IPS-18a (cell line): ENCODE results near the gene MRPL39.

ENCODE experiments used
- H3K27ac ChIP-seq: one replicate; pipeline ENCODE4 v1.5.1; 2013; ENCODE audit warnings: low read length
- H3K27me3 ChIP-seq: one replicate; pipeline ENCODE4 v1.6.1; 2013; ENCODE audit warnings: mild to moderate bottlenecking, low read length; ENCODE audit not compliant: control insufficient read depth, insufficient read depth
- H3K36me3 ChIP-seq: one replicate; pipeline ENCODE4 v1.6.1; 2013; ENCODE audit warnings: low read depth, low read length; ENCODE audit not compliant: control insufficient read depth
- H3K4me1 ChIP-seq: one replicate; pipeline ENCODE4 v1.6.1; 2013; ENCODE audit warnings: low read depth, low read length; ENCODE audit not compliant: control insufficient read depth
- H3K4me3 ChIP-seq: one replicate; pipeline ENCODE4 v1.5.1; 2013; ENCODE audit warnings: low read length
- H3K9ac ChIP-seq: one replicate; pipeline ENCODE4 v1.6.1; 2013; ENCODE audit warnings: mild to moderate bottlenecking, low read length, moderate library complexity
- H3K9me3 ChIP-seq: one replicate; pipeline ENCODE4 v1.6.1; 2013; ENCODE audit warnings: low read depth, low read length; ENCODE audit not compliant: control insufficient read depth

The MRPL39 gene

DNA sequence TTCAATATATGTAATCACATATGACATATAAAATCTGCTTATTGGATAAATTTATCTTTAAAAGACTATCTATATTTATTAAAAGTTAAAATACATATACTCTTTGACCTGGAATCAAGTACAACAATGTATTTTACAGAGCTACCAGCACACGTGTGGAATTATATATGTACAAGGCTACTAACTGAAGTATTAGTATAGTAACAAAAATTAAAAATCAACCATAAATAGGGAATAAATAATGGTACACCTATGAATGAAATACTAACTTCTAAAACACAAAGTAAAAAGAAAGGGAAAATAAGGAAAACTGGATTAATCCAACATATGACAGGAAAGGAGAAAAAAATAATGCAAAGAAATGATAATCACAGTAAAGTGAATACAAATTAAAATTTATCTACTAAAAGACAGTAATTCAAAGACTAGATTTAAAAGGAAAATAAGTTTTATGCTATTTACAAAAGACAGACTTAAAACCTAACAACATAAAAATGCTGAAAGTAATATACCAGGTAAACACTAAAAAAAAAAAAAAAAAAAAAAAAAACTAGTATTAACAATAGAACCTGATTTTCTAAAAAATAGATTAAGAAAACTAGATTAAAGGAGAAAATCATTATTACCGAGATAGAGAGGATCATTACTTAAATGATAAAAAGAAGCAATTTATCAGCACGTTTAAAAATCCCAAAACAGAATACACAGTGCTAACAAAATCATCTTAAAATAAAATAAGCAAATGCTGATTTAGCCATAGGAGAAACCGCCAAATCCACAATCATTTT is 27.9 kb downstream of the MRPL39 start:
- Histone ChIP-seq H3K9me3 (no peaks in the 10 kb centered on the region), H3K4me1 (no peaks in the 10 kb centered on the region), H3K27me3 (no peaks in the 10 kb centered on the region), H3K9ac (no peak overlapping the region), H3K36me3 (no peaks in the 10 kb centered on the region), H3K4me3 (no peak overlapping the region), H3K27ac (no peak overlapping the region)

DNA sequence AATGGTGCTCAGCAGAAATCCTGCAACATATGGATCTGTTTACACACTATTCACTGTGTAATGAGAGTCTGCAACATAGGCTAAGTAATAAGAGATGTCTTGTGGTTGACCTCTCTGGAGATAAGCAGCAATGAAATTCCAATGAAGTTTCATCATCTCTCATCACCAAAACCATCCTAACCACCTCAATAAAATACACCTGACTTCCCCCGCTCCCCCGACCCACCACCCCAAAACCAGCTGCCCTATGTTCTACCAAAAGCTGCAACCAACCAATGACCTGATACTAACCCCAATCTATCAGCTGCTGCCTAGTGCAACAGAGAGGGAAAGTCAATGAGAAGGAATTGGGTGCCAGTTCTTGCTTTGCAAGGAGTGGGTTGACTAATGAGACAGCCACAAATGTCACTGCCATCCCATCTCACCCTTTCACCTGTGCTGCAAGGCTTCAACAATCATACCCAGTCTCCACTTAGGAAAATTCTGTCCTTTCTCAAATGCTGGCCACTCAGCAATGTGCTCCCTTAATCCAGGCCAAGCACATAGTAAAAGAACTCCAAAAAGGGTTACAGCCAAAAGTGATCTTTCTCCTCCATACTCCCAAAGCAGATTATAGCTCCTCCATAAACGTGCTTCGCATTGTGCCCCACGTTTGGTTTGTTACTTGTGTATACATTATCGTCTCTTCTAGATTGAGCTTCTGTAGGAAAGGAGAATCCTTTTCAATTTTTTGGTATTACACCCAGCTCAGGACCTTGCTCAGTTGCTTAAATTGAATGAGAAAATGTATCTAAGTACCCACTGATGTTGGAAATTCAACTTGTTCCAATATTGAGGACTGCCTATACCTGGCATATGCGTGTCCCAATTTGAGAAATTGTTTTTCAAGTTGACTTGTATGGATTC is 29.0 kb downstream of the MRPL39 start:
- H3K9me3 ChIP-seq: no peaks in the 10 kb centered on the region
- no peak overlapping the region for H3K4me3 ChIP-seq
- H3K36me3 ChIP-seq: no peaks in the 10 kb centered on the region
- no peaks in the 10 kb centered on the region for H3K27me3 ChIP-seq
- H3K9ac ChIP-seq: no peak overlapping the region
- H3K4me1 ChIP-seq: no peaks in the 10 kb centered on the region
- no peak overlapping the region for H3K27ac ChIP-seq

DNA sequence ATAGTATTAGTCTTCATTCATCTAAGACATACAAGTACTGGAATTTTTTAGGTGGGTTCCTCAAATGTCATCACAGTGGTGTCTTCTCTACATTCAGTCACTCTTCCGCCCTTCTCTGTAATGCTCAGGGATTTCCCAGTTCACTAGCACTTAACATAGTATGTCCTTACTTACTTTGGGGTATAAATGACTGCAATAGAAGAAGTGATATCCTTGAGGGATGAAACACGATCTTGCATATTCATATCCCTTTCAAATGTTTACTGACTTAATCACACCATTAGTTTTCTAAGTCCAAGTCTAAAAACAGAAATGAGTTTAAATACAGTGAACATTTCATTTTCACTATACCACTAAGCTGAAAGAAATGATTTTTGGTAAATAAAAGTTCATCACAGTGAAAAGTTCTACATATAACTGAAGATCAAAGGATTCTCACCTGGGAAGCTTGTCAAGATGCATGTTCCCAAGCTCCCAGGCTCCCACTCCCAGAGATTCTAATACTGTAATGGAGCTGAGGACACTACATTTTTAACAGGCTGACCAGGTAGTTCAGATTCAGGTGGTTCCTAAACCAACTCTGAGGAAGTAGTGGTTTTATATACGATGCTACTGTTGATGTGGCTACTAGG is 29.7 kb downstream of the MRPL39 start:
- H3K4me3 ChIP-seq: no peak overlapping the region
- no peaks in the 10 kb centered on the region for H3K36me3 ChIP-seq
- no peaks in the 10 kb centered on the region for H3K9me3 ChIP-seq
- no peak overlapping the region for H3K27ac ChIP-seq
- H3K27me3 ChIP-seq: no peaks in the 10 kb centered on the region
- H3K4me1 ChIP-seq: no peaks in the 10 kb centered on the region
- no peak overlapping the region for H3K9ac ChIP-seq

GRCh38 chr21:25573409-25574206 is 33.7 kb downstream of the MRPL39 start:
- Histone ChIP-seq H3K27ac (no peak overlapping the region), H3K27me3 (no peaks in the 10 kb centered on the region), H3K9me3 (no peaks in the 10 kb centered on the region), H3K4me3 (no peak overlapping the region), H3K36me3 (no peaks in the 10 kb centered on the region), H3K4me1 (no peaks in the 10 kb centered on the region), H3K9ac (no peak overlapping the region)

DNA sequence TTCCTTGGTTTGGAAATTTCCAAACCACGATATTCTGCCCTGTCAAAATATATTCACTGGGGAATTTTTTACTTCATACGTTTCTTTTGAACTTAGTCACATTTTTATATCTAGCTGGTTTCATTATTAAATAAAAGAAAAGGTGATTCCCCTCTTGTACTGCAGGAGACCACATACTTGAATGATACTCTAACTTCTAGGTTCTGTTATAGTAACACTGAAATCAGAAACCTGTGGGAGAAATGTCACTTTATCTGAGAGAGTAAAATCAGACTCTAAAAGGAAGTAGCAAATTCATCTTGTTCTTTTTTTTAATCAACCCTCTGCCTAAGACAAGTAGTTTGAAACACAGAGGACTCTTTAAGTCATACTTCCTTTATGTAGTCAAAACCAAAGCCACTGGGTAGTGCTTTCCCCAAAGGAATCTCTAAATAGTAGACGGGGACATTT is 34.4 kb downstream of the MRPL39 start:
- no peak overlapping the region for H3K27ac ChIP-seq
- no peak overlapping the region for H3K9ac ChIP-seq
- H3K4me1 ChIP-seq: peaks cover 5% of the 10 kb centered on the region
- H3K36me3 ChIP-seq: no peaks in the 10 kb centered on the region
- H3K9me3 ChIP-seq: no peaks in the 10 kb centered on the region
- H3K27me3 ChIP-seq: no peaks in the 10 kb centered on the region
- H3K4me3 ChIP-seq: no peak overlapping the region

GRCh38 chr21:25571726-25572121 is 35.6 kb downstream of the MRPL39 start:
- no peak overlapping the region for H3K4me3 ChIP-seq
- no peaks in the 10 kb centered on the region for H3K36me3 ChIP-seq
- no peak overlapping the region for H3K27ac ChIP-seq
- H3K9ac ChIP-seq: no peak overlapping the region
- H3K4me1 ChIP-seq: peaks cover 5% of the 10 kb centered on the region
- no peaks in the 10 kb centered on the region for H3K27me3 ChIP-seq
- no peaks in the 10 kb centered on the region for H3K9me3 ChIP-seq

DNA sequence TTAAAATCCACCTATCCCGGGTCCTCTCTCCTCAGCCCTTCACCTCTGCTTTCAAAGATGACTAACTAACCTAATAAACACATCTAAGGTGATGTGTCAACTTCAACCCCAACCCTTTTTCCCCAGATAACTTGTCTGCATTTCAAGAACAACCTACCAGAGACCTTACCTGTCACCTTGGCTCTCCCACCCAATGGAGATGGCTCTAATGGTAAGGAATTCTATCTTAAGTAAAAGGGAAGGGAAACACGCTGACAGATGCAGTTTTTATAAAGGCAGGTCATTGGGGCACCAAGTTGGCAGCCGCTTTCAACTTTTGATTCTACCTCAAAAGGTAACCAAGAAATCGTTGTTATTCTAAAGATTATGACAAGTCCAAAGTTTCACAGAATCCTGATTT is 37.6 kb downstream of the MRPL39 start:
- no peak overlapping the region for H3K27ac ChIP-seq
- H3K36me3 ChIP-seq: no peaks in the 10 kb centered on the region
- H3K4me3 ChIP-seq: no peak overlapping the region
- no peaks in the 10 kb centered on the region for H3K9me3 ChIP-seq
- H3K27me3 ChIP-seq: no peaks in the 10 kb centered on the region
- no peak overlapping the region for H3K9ac ChIP-seq
- H3K4me1 ChIP-seq: peaks cover 5% of the 10 kb centered on the region

GRCh38 chr21:25569084-25569483 is 38.2 kb downstream of the MRPL39 start:
- H3K9me3 ChIP-seq: no peaks in the 10 kb centered on the region
- no peak overlapping the region for H3K9ac ChIP-seq
- no peaks in the 10 kb centered on the region for H3K27me3 ChIP-seq
- peaks cover 5% of the 10 kb centered on the region for H3K4me1 ChIP-seq
- no peak overlapping the region for H3K27ac ChIP-seq
- no peaks in the 10 kb centered on the region for H3K36me3 ChIP-seq
- H3K4me3 ChIP-seq: no peak overlapping the region

- no peaks in the 10 kb centered on the region for H3K9me3 ChIP-seq
- no peak overlapping the region for H3K27ac ChIP-seq
- H3K9ac ChIP-seq: no peak overlapping the region
- H3K4me3 ChIP-seq: no peak overlapping the region
- H3K4me1 ChIP-seq: peaks cover 5% of the 10 kb centered on the region
- no peaks in the 10 kb centered on the region for H3K36me3 ChIP-seq
- peaks cover 7% of the 10 kb centered on the region for H3K27me3 ChIP-seq
These were observed 39.0 kb downstream of the MRPL39 start for GRCh38 chr21:25568246-25568645.

GRCh38 chr21:25567472-25567871 is 39.8 kb downstream of the MRPL39 start:
- no peaks in the 10 kb centered on the region for H3K9me3 ChIP-seq
- peaks cover 5% of the 10 kb centered on the region for H3K4me1 ChIP-seq
- peaks cover 15% of the 10 kb centered on the region for H3K27me3 ChIP-seq
- H3K9ac ChIP-seq: no peak overlapping the region
- no peak overlapping the region for H3K27ac ChIP-seq
- H3K4me3 ChIP-seq: no peak overlapping the region
- H3K36me3 ChIP-seq: no peaks in the 10 kb centered on the region

DNA sequence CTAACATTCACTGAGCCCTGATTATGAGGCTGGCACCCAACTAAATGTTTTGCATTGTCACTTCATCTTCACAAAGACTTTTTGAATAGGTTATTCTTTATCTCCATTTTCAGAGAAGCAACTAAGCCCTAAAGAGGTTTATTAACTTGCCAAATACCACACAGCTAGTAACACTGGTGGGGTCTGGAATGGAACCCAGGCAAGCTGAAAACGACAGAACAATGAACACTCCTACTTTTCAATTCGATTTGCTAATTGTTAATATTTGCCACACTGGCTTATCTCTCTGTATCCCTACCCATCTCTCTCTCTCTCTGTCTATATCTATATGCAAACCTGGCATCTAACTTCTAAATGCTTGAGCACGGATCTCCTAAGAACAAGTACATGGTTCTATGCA is 40.6 kb downstream of the MRPL39 start:
- Histone ChIP-seq H3K4me3 (no peak overlapping the region), H3K4me1 (peaks cover 5% of the 10 kb centered on the region), H3K36me3 (no peaks in the 10 kb centered on the region), H3K27me3 (peaks cover 23% of the 10 kb centered on the region), H3K27ac (no peak overlapping the region), H3K9ac (no peak overlapping the region), H3K9me3 (no peaks in the 10 kb centered on the region)
